Left hindlimb (tissue), 1 donor: ENCODE results near the gene EPHA6.
"Not testable (repeated sequence)": the region's sequence is repeated elsewhere in the genome, so short reads cannot be mapped to it uniquely, and the experiment has no call there.

Experiments
- DNase-seq: peaks from one replicate; pipeline ENCODE4 v3.0.0-alpha.2; 2018

EPHA6 gene

GRCh38 chr3:96931119-96931862 is 116.9 kb downstream of the EPHA6 start:
- no peak for DNase-seq

GRCh38 chr3:96942131-96942530 is 127.7 kb downstream of the EPHA6 start:
- DNase-seq: not testable (repeated sequence)

- DNase-seq: no peak
Observed at GRCh38 chr3:96958856-96959255, 144.5 kb downstream of the EPHA6 start.

- DNase-seq: no peak
Observed at GRCh38 chr3:96959474-96959873, 145.1 kb downstream of the EPHA6 start.

GRCh38 chr3:96959901-96960641 is 145.7 kb downstream of the EPHA6 start:
- DNase-seq: no peak

- no peak for DNase-seq
Observed at GRCh38 chr3:96960661-96961330, 146.4 kb downstream of the EPHA6 start.

- DNase-seq: no peak
Observed at GRCh38 chr3:96961576-96961975, 147.2 kb downstream of the EPHA6 start.

- no peak for DNase-seq
Observed at GRCh38 chr3:96966181-96966929, 152.0 kb downstream of the EPHA6 start.

- DNase-seq: no peak
Observed at GRCh38 chr3:96970211-96970610, 155.8 kb downstream of the EPHA6 start.

GRCh38 chr3:96977671-96978070 is 163.3 kb downstream of the EPHA6 start:
- DNase-seq: no peak

- not testable (repeated sequence) for DNase-seq
Observed at GRCh38 chr3:96983716-96984115, 169.3 kb downstream of the EPHA6 start.

GRCh38 chr3:96986241-96986640 is 171.8 kb downstream of the EPHA6 start:
- no peak for DNase-seq

- no peak for DNase-seq
Observed at GRCh38 chr3:96991231-96991630, 176.8 kb downstream of the EPHA6 start.

- DNase-seq: no peak
Observed at GRCh38 chr3:96991800-96992365, 177.5 kb downstream of the EPHA6 start.

GRCh38 chr3:96994988-96995387 is 180.6 kb downstream of the EPHA6 start:
- no peak for DNase-seq

- no peak for DNase-seq
Observed at GRCh38 chr3:96996009-96996408, 181.6 kb downstream of the EPHA6 start.

GRCh38 chr3:97001611-97002010 is 187.2 kb downstream of the EPHA6 start:
- DNase-seq: no peak

- DNase-seq: no peak
Observed at GRCh38 chr3:97009427-97010019, 195.1 kb downstream of the EPHA6 start.

- no peak for DNase-seq
Observed at GRCh38 chr3:97010881-97011657, 196.7 kb downstream of the EPHA6 start.

GRCh38 chr3:97021778-97022177 is 207.4 kb downstream of the EPHA6 start:
- DNase-seq: no peak

- not testable (repeated sequence) for DNase-seq
Observed at GRCh38 chr3:97025612-97026011, 211.2 kb downstream of the EPHA6 start.
